GM12878 (cell line): Measurements from ENCODE around the gene SULT1A2. TPM values are rescaled to one million over a fixed set of nuclear protein-coding genes. Genes with fewer than 3 reads are reported as not detected.

Source experiments
- ATF2 ChIP-seq: IDR thresholded peaks from 2 replicates; pipeline ENCODE4 v1.6.1; 2012; ENCODE audit warnings: low read length, inconsistent platforms
- CEBPB ChIP-seq, 2 experiments: fragments of 150-350 bp in 1 of 2; IDR thresholded peaks; 2 replicates each; pipeline ENCODE4 v1.6.1; 2012 to 2014; ENCODE audit warnings: low read depth in 2 of 2, low read length in 2 of 2, borderline replicate concordance in 1 of 2, inconsistent platforms in 1 of 2
- MTA3 ChIP-seq: IDR thresholded peaks from 2 replicates; pipeline ENCODE4 v1.6.1; 2012; ENCODE audit warnings: low read length, inconsistent platforms, borderline replicate concordance
- YY1 ChIP-seq: IDR thresholded peaks from 2 replicates; pipeline ENCODE4 v1.6.1; 2011; ENCODE audit warnings: low read depth, mild to moderate bottlenecking, low read length
- ZNF687 ChIP-seq: fragments of 450-650 bp; IDR thresholded peaks from 2 replicates; pipeline ENCODE4 v1.6.1; 2017; ENCODE audit warnings: mild to moderate bottlenecking, moderate library complexity
- polyA plus RNA-seq, 11 experiments: library from polyadenylated mRNA; depleted of rRNA in 4 of 11; unstranded in 6 of 11; stranded (reverse) in 5 of 11; fragments of >200 nt; fragmentation: Nextera tagmentation in 4 of 11; fragmentation: Illumina TruSeq in 1 of 11; extraction: Ambion mirVana in 4 of 11; extraction: Trizol in 1 of 11; gene quantifications; 1 replicate in 1 of 11; 2 replicates in 10 of 11; pipeline versions ENCODE4 v1.2.1 to v1.2.3, GENCODE V29; 2011 to 2016; ENCODE audit warnings: inconsistent platforms in 2 of 11, missing spikeins in 2 of 11, low read depth in 1 of 11
- total RNA-seq, 4 experiments: library from RNA; depleted of rRNA in 3 of 4; stranded (reverse); fragments of >200 nt in 3 of 4; fragmentation: Illumina TruSeq in 1 of 4; extraction: Trizol in 1 of 4; gene quantifications; 2 replicates each; pipeline versions ENCODE4 v1.2.1 to v1.2.3, GENCODE V29; 2013 to 2021

SULT1A2 gene
- total and polyA plus RNA-seq, 10 of the 15 experiments (the other 5 are each of a cell fraction or from before 2014, with no cell fraction given) = 0.06 to 0.39 (median 0.07) TPM; not detected in 7

DNA sequence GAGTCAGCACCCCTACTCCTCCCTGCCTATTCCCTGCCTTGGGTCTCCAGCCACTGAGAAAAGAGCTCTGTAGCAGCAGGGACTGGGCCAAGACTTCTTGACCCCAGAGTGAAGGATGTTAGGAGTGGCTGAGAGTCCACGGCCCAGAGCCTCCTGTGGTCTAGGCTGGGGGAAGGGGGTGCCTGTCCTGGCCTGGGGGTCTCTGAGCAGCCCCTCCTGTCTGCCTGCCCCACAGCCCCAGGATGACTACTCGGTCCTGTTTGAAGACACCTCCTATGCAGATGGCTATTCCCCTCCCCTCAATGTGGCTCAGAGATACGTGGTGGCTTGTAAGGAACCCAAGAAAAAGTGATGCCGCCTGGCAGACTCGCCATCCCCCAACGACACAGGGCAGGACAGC lies 5.5 kb downstream of the SULT1A2 start (continued):
- TF ChIP-seq ZNF687 (no peak), CEBPB (IDR thresholded peaks at IDR 0.05; ENCODE audit: borderline replicate concordance in 1 of 2, low read depth in 2 of 2, low read length in 2 of 2) (no peak), YY1 (no peak), MTA3 (no peak), ATF2 (no peak)
- TF ChIP-seq, all 136 proteins: peak for 0
